ENCODE results near the gene AKAP6.
"Not testable (repeated sequence)": the region's sequence is repeated elsewhere in the genome, so short reads cannot be mapped to it uniquely, and the experiment has no call there.

AKAP6 gene

DNA sequence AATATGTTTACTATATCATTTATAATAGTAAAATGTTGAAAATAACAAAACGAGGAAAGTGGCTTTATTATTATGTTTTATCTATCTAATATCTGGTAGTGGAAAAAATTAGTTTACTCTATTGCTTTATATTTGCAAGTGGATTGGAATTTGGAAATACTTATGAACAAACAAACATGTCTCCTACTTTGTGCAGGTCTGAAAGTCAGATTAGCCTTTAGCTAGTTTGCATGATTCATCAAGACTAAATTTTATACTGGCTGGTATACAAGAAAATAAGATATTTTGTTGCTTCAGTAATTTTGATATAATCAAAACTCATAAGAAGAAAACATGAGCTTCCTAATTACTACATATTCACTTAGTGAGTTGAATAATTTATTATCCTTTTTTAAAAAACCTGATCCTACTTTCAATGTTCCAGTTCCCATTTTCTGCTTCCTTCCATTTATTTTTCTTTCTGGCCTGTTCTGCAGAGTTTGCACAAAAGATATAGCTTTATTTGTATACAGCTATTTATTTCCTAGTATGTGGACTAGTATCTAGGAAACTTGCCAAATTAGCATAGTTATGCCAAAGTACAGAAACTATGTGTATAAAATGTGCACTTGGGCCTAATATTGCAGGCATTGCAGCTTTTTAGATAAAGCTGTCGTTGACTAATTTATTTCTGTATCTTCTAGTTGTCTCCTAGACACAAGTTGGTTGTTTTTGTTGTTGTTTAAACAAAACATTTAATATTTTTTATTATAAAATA is 122.0 kb downstream of the AKAP6 start:
- DNase-seq, result no peak

DNA sequence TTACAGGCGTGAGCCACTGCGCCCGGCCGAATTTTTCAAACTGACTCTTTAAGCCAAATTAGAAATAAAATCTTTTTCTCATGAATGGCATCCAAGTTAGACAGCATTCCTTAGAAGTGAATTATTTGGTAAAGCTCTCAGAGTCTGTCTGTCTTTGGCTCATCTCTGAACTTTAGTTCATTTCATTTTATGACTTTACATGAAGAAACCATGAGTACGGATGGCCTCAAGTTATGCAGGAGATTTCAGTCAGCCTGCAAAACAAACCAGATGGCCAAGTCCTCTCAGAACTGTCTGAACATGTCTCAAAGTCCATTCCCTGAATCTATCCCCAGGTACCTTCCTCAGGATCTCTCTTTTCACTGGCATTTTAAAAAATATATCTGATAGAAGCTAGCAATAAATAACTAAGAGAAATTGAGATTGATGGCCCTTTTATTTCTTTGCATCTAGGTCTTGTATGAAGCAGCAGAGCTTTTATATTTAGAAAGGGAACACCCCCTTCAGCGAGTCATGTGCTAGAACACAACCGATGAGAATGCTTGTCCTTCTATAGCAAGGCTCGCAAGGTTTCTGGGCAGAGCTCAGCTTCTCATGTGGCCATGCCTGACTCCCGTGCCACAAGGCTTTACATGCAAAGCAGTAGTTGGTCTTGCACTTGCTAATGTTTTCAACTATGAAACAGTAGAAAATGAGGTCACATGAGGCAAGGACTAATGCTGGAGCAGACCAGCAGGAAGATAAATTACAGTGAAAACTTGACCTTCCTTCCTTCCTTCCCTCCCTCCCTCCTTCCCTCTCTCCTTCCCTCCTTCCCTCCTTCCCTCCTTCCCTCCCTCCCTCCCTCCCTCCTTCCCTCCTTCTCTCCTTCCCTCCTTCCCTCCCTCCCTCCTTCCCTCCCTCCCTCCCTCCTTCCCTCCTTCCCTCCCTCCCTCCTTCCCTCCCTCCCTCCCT is 125.0 kb downstream of the AKAP6 start:
- no peak for DNase-seq

- no peak for DNase-seq
Observed at GRCh38 chr14:32457213-32457920, 128.3 kb downstream of the AKAP6 start.

- DNase-seq, result no peak
Observed at GRCh38 chr14:32458720-32459119, 129.6 kb downstream of the AKAP6 start.

DNA sequence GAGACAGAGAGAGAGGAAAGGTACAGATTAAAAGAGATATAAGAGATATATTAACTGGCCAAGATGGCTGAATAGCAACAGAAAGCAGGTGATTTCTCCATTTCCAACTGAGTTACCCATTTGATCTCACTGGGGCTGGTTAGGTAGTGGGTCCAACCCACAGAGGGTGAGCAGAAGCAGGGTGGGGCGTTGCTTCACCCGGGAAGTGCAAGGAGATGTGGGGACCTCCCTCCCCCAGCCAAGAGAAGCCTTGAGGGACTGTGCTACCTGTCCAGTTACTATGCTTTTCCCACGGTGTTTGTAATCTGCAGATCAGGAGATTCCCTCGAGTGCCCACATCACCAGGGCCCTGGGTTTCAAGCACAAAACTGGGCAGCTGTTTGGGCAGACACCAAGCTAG is 131.2 kb downstream of the AKAP6 start:
- DNase-seq, result no peak

GRCh38 chr14:32462553-32462952 is 133.5 kb downstream of the AKAP6 start:
- DNase-seq, result not testable (repeated sequence)

GRCh38 chr14:32468955-32469354 is 139.9 kb downstream of the AKAP6 start:
- no peak for DNase-seq

DNA sequence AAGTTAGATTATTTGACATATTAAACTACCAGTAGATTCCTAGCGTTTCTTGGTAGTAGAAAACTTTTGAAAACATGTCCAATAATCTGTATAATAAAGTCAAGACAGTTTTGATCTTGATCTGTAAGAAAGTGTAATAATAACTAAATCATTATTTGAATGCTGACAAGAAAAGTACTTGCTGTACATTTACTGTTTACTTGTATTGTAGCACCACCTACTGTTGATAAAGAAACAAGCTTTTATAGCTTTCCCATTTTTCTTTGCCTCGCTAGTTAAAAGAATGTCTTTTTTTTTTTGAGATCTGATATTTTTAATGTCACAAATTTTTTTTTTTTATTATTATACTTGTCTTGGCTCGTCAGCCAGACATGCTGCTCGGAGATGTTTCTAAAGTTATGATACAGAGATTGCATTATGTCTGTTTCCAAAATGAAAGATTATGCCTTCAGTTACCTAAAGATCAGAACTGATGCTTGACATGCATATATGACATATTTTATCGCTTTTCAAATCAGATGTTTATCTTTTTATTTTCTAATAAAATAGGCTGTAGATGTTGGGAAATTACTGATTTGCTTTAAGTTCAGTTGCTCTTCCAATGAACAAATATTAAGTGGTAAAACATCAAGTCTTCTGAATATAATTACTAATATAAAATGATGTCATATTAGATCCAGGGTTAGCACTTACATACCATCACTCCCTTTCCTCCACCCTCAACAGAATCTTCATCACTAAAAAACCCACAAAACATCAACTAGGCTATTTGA is 140.5 kb downstream of the AKAP6 start:
- DNase-seq, result no peak

- no peak for DNase-seq
Observed at GRCh38 chr14:32470161-32470715, 141.1 kb downstream of the AKAP6 start.

- no peak for DNase-seq
Observed at GRCh38 chr14:32471181-32471580, 142.1 kb downstream of the AKAP6 start.

DNA sequence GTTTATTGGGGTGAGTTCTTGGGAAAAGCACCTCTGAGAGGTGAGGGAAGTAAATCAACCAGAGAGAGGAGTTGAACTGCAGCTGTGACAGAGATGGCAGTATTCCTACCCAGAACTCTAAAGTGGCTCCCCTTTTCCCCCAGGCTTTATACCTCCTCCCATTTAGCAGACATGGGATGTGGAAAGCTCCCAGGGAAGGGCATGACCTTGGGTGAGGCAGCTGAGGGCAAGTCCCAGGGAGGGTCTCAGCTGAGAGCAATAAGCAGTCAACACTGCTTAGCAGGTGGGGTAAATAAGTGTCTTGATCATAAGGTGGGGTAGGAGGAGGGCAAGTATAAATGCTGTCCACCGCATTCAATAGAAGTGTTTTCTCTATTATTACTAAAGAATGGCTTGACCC is 143.0 kb downstream of the AKAP6 start:
- DNase-seq, result no peak

DNA sequence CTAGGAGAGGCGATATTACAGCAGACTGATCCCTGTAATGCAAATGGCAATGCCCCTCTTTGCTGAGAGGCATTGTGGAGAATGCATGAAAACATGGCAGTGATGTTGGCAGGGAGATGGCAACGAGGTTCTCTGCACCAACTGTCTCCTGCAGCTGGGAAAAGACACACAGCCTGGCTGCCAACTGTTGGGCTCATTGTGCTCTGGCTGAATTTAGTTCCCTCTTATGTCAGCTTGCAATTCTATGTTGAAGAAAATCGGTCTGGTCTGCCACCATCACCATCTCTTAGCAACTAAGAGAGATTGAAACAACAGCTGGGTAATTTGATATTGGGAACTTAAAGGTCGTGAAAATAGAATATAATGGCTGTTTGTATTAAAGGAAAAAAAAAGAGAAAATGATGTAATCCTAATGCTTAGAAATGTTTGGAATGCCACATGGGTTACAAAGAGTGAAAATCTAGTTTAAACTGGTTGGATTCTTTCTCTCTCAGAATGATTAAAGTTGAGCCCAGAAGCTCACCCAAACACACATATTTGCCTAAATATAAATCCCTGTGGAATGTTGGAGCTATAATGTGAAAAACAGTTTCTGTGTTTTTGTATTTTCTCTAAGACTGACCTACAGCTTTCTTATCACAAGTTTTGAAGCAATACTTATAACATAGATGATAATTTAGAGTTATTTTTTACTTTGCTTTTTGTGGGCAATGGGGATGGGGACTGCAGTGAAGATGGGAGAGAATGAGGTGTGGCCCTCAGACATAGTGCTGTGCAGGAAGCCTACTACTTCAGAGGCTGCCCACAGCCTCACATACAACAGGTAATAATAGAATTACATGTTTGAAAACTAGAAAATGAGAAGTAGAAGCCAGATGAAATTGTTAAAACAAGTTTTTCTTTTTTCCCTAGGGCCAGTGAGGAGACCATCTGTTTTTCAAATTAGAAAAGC is 143.7 kb downstream of the AKAP6 start:
- DNase-seq, result no peak

GRCh38 chr14:32473464-32473855 is 144.4 kb downstream of the AKAP6 start:
- DNase-seq, result no peak

- no peak for DNase-seq
Observed at GRCh38 chr14:32474478-32475195, 145.5 kb downstream of the AKAP6 start.

- no peak for DNase-seq
Observed at GRCh38 chr14:32476532-32476931, 147.4 kb downstream of the AKAP6 start.

GRCh38 chr14:32477396-32477795 is 148.3 kb downstream of the AKAP6 start:
- DNase-seq, result no peak

- no peak for DNase-seq
Observed at GRCh38 chr14:32478050-32478449, 149.0 kb downstream of the AKAP6 start.

DNA sequence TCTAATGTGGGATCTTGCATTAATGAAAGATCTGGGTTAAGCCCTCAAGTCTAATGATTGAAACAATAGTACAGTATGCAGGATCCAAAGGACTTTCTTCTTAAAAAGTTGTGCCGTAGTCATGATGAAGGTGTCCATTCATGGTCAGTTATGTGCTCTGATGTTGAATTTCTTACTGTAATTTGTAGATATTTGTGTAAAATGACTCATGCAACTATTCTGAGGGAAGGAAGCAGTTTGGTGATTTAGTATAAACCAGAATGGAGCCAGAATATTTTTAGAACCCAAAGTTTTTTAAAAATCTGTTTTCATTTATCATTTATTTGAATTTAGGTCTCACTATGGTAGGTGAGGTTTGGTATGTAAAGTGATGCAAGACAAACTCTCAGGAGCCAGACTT is 151.2 kb downstream of the AKAP6 start:
- DNase-seq, result no peak

DNA sequence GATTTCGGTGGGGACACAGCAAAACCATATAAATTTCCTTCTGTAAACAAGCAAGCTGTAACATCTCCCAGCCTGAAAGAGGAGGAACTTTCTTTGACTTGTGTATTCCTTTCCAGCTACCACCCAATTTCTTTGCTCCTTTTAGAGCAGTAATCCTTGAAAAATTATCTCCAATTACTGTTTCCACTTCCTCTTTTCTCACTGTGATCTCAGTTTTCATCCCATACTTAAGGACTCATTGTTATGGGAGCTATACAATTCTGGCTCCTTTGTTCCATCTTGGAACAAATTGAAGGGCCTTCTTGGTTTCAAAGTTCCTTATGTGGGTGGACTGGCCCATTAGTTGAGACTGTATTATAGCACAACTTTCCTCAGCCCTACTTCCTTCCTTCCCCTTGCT is 152.6 kb downstream of the AKAP6 start:
- DNase-seq, result no peak

GRCh38 chr14:32491416-32492016 is 162.4 kb downstream of the AKAP6 start:
- no peak for DNase-seq

Data from activated CD4-positive, alpha-beta T cell treated with anti-CD3 and anti-CD28 coated beads for 4 hours (primary cell).